IMR-90 (cell line): ENCODE measurements around the gene PLA2G4D. TPM values are rescaled to one million over a fixed set of nuclear protein-coding genes. Genes with fewer than 3 reads are reported as not detected.

Source experiments
- ATAC-seq: fragments of 200-7000 bp; cut with Tn5 transposase; 2 replicates; pipeline ENCODE4 v1.9.1; 2020; ENCODE audit warnings: low read depth, mild to moderate bottlenecking, moderate library complexity
- BruUV-seq: library from RNA; stranded (reverse); fragments of 400-500 nt; replicated peaks from 2 replicates; lab custom pipeline; 2021; lab: Mats Ljungman, UMichigan
- CTCF ChIA-PET: fragments of 300-600 bp; formaldehyde crosslinking; extraction: SDS; loops from one replicate; lab custom pipeline; 2021; ENCODE audit warnings: antibody characterized with exemption; lab: Yijun Ruan, JAX
- POLR2A ChIA-PET: fragments of 300-600 bp; sonication (Branson Sonifier 250); formaldehyde crosslinking; loops from one replicate; lab custom pipeline; 2022; ENCODE audit warnings: antibody characterized with exemption; ENCODE audit not compliant: unreplicated experiment; lab: Charles Lee
- DNase-seq: peaks from one replicate; pipeline ENCODE4 v3.0.0; 2013
- H2AFZ ChIP-seq: replicated peaks from 2 replicates; pipeline ENCODE3; 2013; ENCODE audit warnings: low read length, mild to moderate bottlenecking; ENCODE audit not compliant: poor library complexity
- H2AK5ac ChIP-seq: 2 replicates; pipeline ENCODE4 v1.6.1; 2013; ENCODE audit warnings: low read depth, low read length, inconsistent platforms
- H2AK9ac ChIP-seq: replicated peaks from 2 replicates; pipeline ENCODE3; 2013; ENCODE audit warnings: mild to moderate bottlenecking, low read depth, low read length, moderate library complexity; ENCODE audit not compliant: poor library complexity
- H2BK120ac ChIP-seq: 2 replicates; pipeline ENCODE4 v1.6.1; 2013; ENCODE audit warnings: low read depth, low read length, inconsistent platforms
- H2BK15ac ChIP-seq: 3 replicates; pipeline ENCODE4 v1.6.1; 2013; ENCODE audit warnings: low read depth, low read length, inconsistent platforms
- H2BK20ac ChIP-seq: 2 replicates; pipeline ENCODE4 v1.6.1; 2013; ENCODE audit warnings: low read depth, mild to moderate bottlenecking, inconsistent platforms, low read length, moderate library complexity
- H2BK5ac ChIP-seq: 2 replicates; pipeline ENCODE4 v1.6.1; 2013; ENCODE audit warnings: mild to moderate bottlenecking, low read depth, low read length, inconsistent platforms; ENCODE audit not compliant: poor library complexity, severe bottlenecking
- H3K14ac ChIP-seq: replicated peaks from 2 replicates; pipeline ENCODE4 v1.6.1; 2013; ENCODE audit warnings: low read depth, low read length, inconsistent platforms
- H3K18ac ChIP-seq: 2 replicates; pipeline ENCODE4 v1.6.1; 2013; ENCODE audit warnings: low read depth, low read length, control low read depth
- H3K23ac ChIP-seq: 2 replicates; pipeline ENCODE4 v1.6.1; 2013; ENCODE audit warnings: low read depth, low read length, inconsistent platforms
- H3K27ac ChIP-seq: 2 replicates; pipeline ENCODE4 v1.5.1; 2013; ENCODE audit warnings: mild to moderate bottlenecking, control low read depth, low read length; ENCODE audit not compliant: insufficient read depth
- H3K27me3 ChIP-seq: 2 replicates; pipeline ENCODE4 v1.6.1; 2013; ENCODE audit warnings: low read length; ENCODE audit not compliant: control insufficient read depth, insufficient read depth
- H3K36me3 ChIP-seq: 2 replicates; pipeline ENCODE4 v1.6.1; 2013; ENCODE audit warnings: low read length, mixed read lengths; ENCODE audit not compliant: control insufficient read depth, insufficient read depth
- H3K4ac ChIP-seq: 2 replicates; pipeline ENCODE4 v1.6.1; 2013; ENCODE audit warnings: low read depth, low read length, inconsistent platforms
- H3K4me1 ChIP-seq: 2 replicates; pipeline ENCODE4 v1.6.1; 2013; ENCODE audit warnings: low read length, mixed read lengths; ENCODE audit not compliant: control insufficient read depth, insufficient read depth
- H3K4me2 ChIP-seq: 2 replicates; pipeline ENCODE4 v1.6.1; 2013; ENCODE audit warnings: low read depth, mild to moderate bottlenecking, control low read depth, low read length, moderate library complexity
- H3K4me3 ChIP-seq: 2 replicates; pipeline ENCODE4 v1.5.1; 2013; ENCODE audit warnings: low read depth, mild to moderate bottlenecking, control low read depth, low read length, moderate library complexity; ENCODE audit not compliant: insufficient read depth
- H3K56ac ChIP-seq: 2 replicates; pipeline ENCODE4 v1.6.1; 2013; ENCODE audit warnings: low read length, inconsistent platforms; ENCODE audit not compliant: insufficient read depth; ENCODE audit errors: extremely low read depth
- H3K79me1 ChIP-seq, 2 experiments: 2 replicates each; pipeline ENCODE4 v1.6.1; 2013; ENCODE audit warnings: low read length in 2 of 2, inconsistent platforms in 1 of 2, low read depth in 1 of 2
- H3K9ac ChIP-seq: 2 replicates; pipeline ENCODE4 v1.6.1; 2013; ENCODE audit warnings: low read depth, low read length, control low read depth
- H3K9me1 ChIP-seq: 2 replicates; pipeline ENCODE4 v1.6.1; 2013; ENCODE audit warnings: low read length, inconsistent platforms; ENCODE audit not compliant: insufficient read depth
- H3K9me3 ChIP-seq: 2 replicates; pipeline ENCODE4 v1.6.1; 2013; ENCODE audit warnings: low read length; ENCODE audit not compliant: control insufficient read depth, insufficient read depth
- H4K20me1 ChIP-seq: 2 replicates; pipeline ENCODE4 v1.6.1; 2013; ENCODE audit warnings: low read length, inconsistent platforms; ENCODE audit not compliant: insufficient read depth
- H4K5ac ChIP-seq: 2 replicates; pipeline ENCODE4 v1.6.1; 2013; ENCODE audit warnings: mild to moderate bottlenecking, low read depth, low read length, control low read depth
- H4K8ac ChIP-seq, 2 experiments: 2 replicates each; pipeline ENCODE4 v1.6.1; 2013; ENCODE audit warnings: low read depth in 2 of 2, low read length in 2 of 2, control low read depth in 1 of 2, inconsistent platforms in 1 of 2
- H4K91ac ChIP-seq: 2 replicates; pipeline ENCODE4 v1.6.1; 2013; ENCODE audit warnings: low read depth, low read length, inconsistent platforms; ENCODE audit not compliant: insufficient read depth
- BHLHE40 ChIP-seq: fragments of 150-350 bp; IDR thresholded peaks from 2 replicates; pipeline ENCODE4 v1.6.1; 2016; ENCODE audit warnings: mild to moderate bottlenecking, low read depth, low read length
- CHD1 ChIP-seq: IDR thresholded peaks from 2 replicates; pipeline ENCODE4 v1.6.1; 2012; ENCODE audit warnings: low read depth, low read length, improper control_type of control experiment
- ELK1 ChIP-seq: fragments of 150-350 bp; IDR thresholded peaks from 2 replicates; pipeline ENCODE4 v1.6.1; 2016; ENCODE audit warnings: low read depth, mild to moderate bottlenecking, low read length, moderate library complexity, borderline replicate concordance
- FOS ChIP-seq: fragments of 150-350 bp; IDR thresholded peaks from 2 replicates; pipeline ENCODE4 v1.6.1; 2016; ENCODE audit warnings: low read depth, low read length
- MAFK ChIP-seq: IDR thresholded peaks from 2 replicates; pipeline ENCODE4 v1.6.1; 2012; ENCODE audit warnings: low read depth, low read length, improper control_type of control experiment
- MAZ ChIP-seq: IDR thresholded peaks from 2 replicates; pipeline ENCODE4 v1.6.1; 2012; ENCODE audit warnings: low read depth, mild to moderate bottlenecking, low read length, improper control_type of control experiment, moderate library complexity, borderline replicate concordance
- MXI1 ChIP-seq: IDR thresholded peaks from 2 replicates; pipeline ENCODE4 v1.6.1; 2012; ENCODE audit warnings: low read depth, mild to moderate bottlenecking, low read length, moderate library complexity, borderline replicate concordance
- NFE2L2 ChIP-seq: fragments of 150-350 bp; IDR thresholded peaks from 2 replicates; pipeline ENCODE4 v1.6.1; 2016; ENCODE audit warnings: low read depth, mild to moderate bottlenecking, low read length
- POLR2A ChIP-seq: IDR thresholded peaks from 2 replicates; pipeline ENCODE4 v1.6.1; 2012; ENCODE audit warnings: mild to moderate bottlenecking, low read depth, low read length
- RAD21 ChIP-seq: IDR thresholded peaks from 2 replicates; pipeline ENCODE4 v1.6.1; 2012; ENCODE audit warnings: low read length, improper control_type of control experiment
- RCOR1 ChIP-seq: IDR thresholded peaks from 2 replicates; pipeline ENCODE4 v1.6.1; 2012; ENCODE audit warnings: mild to moderate bottlenecking, low read length, improper control_type of control experiment; ENCODE audit not compliant: insufficient replicate concordance
- RFX5 ChIP-seq: IDR thresholded peaks from 2 replicates; pipeline ENCODE4 v1.8.0; 2012; ENCODE audit warnings: low read depth, mild to moderate bottlenecking, low read length, moderate library complexity
- SMC3 ChIP-seq: fragments of 150-350 bp; IDR thresholded peaks from 2 replicates; pipeline ENCODE4 v1.6.1; 2016; ENCODE audit warnings: low read depth, mild to moderate bottlenecking, antibody characterized with exemption, low read length, moderate library complexity
- WGBS, 2 experiments: methylation state at CpG; one replicate each; pipeline versions ENCODE4 v1.1.5 to v1.1.7; 2013; ENCODE audit warnings: missing lambda C conversion rate in 2 of 2; ENCODE audit not compliant: insufficient read length in 1 of 2; ENCODE audit errors: extremely low coverage in 2 of 2; 5-methylcytosine and 5-hydroxymethylcytosine counted together
- dilution Hi-C: fragments of 300-500 bp; cut with HindIII; formaldehyde crosslinking; loops from one replicate; pipeline ENCODE4 v1.14.3; 2018; ENCODE audit warnings: low sequenced_read_pairs; ENCODE audit not compliant: unreplicated experiment
- in situ Hi-C: fragments of 300-500 bp; cut with MboI; formaldehyde crosslinking; loops from 3 replicates; pipeline ENCODE4 v1.14.3; 2019; ENCODE audit warnings: low sequenced_read_pairs, inconsistent platforms, mixed read lengths
- intact Hi-C: fragments of 100-400 bp; cut with micrococcal nuclease; formaldehyde crosslinking; loops from 2 replicates; pipeline ENCODE4 v1.10.0; 2022
- polyA plus RNA-seq, 3 experiments: library from polyadenylated mRNA; depleted of rRNA; stranded (reverse); fragments of >200 nt; gene quantifications; 2 replicates each; pipeline ENCODE4 v1.2.3, GENCODE V29; 2012; ENCODE audit warnings: low replicate concordance in 1 of 3
- total RNA-seq: library from RNA; depleted of rRNA; stranded (reverse); fragments of >200 nt; gene quantifications from 2 replicates; pipeline ENCODE4 v1.2.3, GENCODE V29; 2012
- TF ChIP-seq, protein P1 (sequence below): conservative IDR thresholded peaks from 2 replicates; pipeline ENCODE4 v1.5.1; 2012; ENCODE audit warnings: mild to moderate bottlenecking, low read depth, low read length, improper control_type of control experiment

Gene PLA2G4D
- total and polyA plus RNA-seq, 2 of the 4 experiments (the other 2 are of a cell fraction), result not detected

- Histone ChIP-seq H4K8ac (no peak overlapping the region), H3K27me3 (peaks cover 69% of the 10 kb centered on the region), H4K20me1 (no peaks in the 10 kb centered on the region), H3K4ac (no peak overlapping the region), H4K91ac (no peak overlapping the region), H3K9ac (no peak overlapping the region), H3K9me1 (no peaks in the 10 kb centered on the region), H2AK9ac (no peak overlapping the region), H3K14ac (no peak overlapping the region), H4K5ac (no peak overlapping the region), H2BK20ac (no peak overlapping the region), H2BK120ac (no peak overlapping the region), H3K4me3 (no peak overlapping the region), H3K27ac (no peak overlapping the region), H3K79me1 (no peaks in the 10 kb centered on the region), H2BK5ac (no peak overlapping the region), H3K9me3 (no peaks in the 10 kb centered on the region), H2AK5ac (no peak overlapping the region), H3K4me2 (no peak overlapping the region), H3K23ac (no peak overlapping the region), H2BK15ac (no peak overlapping the region), H3K4me1 (no peaks in the 10 kb centered on the region), H3K18ac (no peak overlapping the region), H2AFZ (peak overlapping the region; percentile 21), H3K36me3 (no peaks in the 10 kb centered on the region), H3K56ac (no peak overlapping the region)
- dilution Hi-C loops (no loop called here), in situ Hi-C loops (no loop called here), intact Hi-C loops (loop anchor here (2.0 to 5.0 kb wide), 2 partner anchors 86 to 391 kb away; no protein-coding TSS in a partner anchor)
- 84% methylated on average over 3 of the region's 11 CpGs; no CpG with 5 or more reads in 1 of the 2 experiments for WGBS, 2 experiments
- ChIA-PET POLR2A (no interaction called here), CTCF (interaction anchor here (1.1 kb wide), 1 partner anchor 14 kb away, joined by 3 read pairs; no protein-coding TSS in a partner anchor)
- DNase-seq, result no peak
- no TSS peak for BruUV-seq
- ATAC-seq, result no peak
- TF ChIP-seq MXI1, result no peak
- TF ChIP-seq MAZ, result no peak
- no peak for TF ChIP-seq CHD1
- TF ChIP-seq ELK1, result no peak
- no peak for TF ChIP-seq BHLHE40
- no peak for TF ChIP-seq SMC3
- no peak for TF ChIP-seq RAD21
- TF ChIP-seq, protein P1, sequence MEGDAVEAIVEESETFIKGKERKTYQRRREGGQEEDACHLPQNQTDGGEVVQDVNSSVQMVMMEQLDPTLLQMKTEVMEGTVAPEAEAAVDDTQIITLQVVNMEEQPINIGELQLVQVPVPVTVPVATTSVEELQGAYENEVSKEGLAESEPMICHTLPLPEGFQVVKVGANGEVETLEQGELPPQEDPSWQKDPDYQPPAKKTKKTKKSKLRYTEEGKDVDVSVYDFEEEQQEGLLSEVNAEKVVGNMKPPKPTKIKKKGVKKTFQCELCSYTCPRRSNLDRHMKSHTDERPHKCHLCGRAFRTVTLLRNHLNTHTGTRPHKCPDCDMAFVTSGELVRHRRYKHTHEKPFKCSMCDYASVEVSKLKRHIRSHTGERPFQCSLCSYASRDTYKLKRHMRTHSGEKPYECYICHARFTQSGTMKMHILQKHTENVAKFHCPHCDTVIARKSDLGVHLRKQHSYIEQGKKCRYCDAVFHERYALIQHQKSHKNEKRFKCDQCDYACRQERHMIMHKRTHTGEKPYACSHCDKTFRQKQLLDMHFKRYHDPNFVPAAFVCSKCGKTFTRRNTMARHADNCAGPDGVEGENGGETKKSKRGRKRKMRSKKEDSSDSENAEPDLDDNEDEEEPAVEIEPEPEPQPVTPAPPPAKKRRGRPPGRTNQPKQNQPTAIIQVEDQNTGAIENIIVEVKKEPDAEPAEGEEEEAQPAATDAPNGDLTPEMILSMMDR, result no peak
- TF ChIP-seq MAFK, result no peak
- TF ChIP-seq NFE2L2, result no peak
- no peak for TF ChIP-seq FOS
- TF ChIP-seq RCOR1, result no peak
- TF ChIP-seq RFX5, result no peak
- TF ChIP-seq POLR2A, result no peak
Observed at GRCh38 chr15:42080919-42081830, 13.2 kb downstream of the PLA2G4D start.
